ENCODE measurements around the gene PTER. TPM values are rescaled to one million over a fixed set of nuclear protein-coding genes. Genes with fewer than 3 reads are reported as not detected.

PTER gene
- total RNA-seq, 1 experiment from 2014 or later: 25.8 TPM

GRCh38 chr10:16520900-16521299 is 84.1 kb downstream of the PTER start:
- no peak for DNase-seq (ENCODE audit: low read depth, low spot score)
- no peak for TF ChIP-seq YY1 (IDR thresholded peaks at IDR 0.05; ENCODE audit: extremely low read depth, insufficient replicate concordance, low read depth, low read length)
- no peak for TF ChIP-seq EZH2phosphoT487 (IDR thresholded peaks at IDR 0.05; ENCODE audit: borderline replicate concordance)
- TF ChIP-seq ZBTB33 (IDR thresholded peaks at IDR 0.05; ENCODE audit: extremely low read depth, insufficient replicate concordance, low read length): no peak
- TF ChIP-seq SRF (IDR thresholded peaks at IDR 0.05; ENCODE audit: low read depth): no peak
- no peak for ATAC-seq
- intact Hi-C loops (cut with micrococcal nuclease): no loop called here
- Histone ChIP-seq H3K36me3 (ENCODE audit: control insufficient read depth in 1 of 2, insufficient read depth in 2 of 2, low read length in 2 of 2) (no peaks in the 10 kb centered on the region), H3K4me3 (replicated peaks in 1 of 2; ENCODE audit: low read depth in 1 of 2, low read length in 2 of 2) (no peak overlapping the region), H3K9ac (ENCODE audit: low read length) (no peak overlapping the region), H3K4me1 (ENCODE audit: control insufficient read depth in 1 of 2, insufficient read depth in 2 of 2, low read length in 2 of 2) (no peaks in the 10 kb centered on the region), H3K27me3 (ENCODE audit: insufficient read depth, low read length) (no peaks in the 10 kb centered on the region), H3K9me3 (ENCODE audit: control insufficient read depth in 1 of 2, insufficient read depth in 1 of 2, low read depth in 1 of 2, low read length in 2 of 2) (no peaks in the 10 kb centered on the region), H4K20me1 (ENCODE audit: insufficient read depth) (no peaks in the 10 kb centered on the region), H3K9me2 (ENCODE audit: insufficient read depth) (no peaks in the 10 kb centered on the region), H3K79me2 (ENCODE audit: insufficient read depth, low read length) (no peaks in the 10 kb centered on the region), H2AFZ (ENCODE audit: low read depth, low read length, poor library complexity, severe bottlenecking) (no peak overlapping the region), H3K4me2 (ENCODE audit: low read length) (no peak overlapping the region), H3K27ac (ENCODE audit: low read depth, low read length) (no peak overlapping the region)
- BruUV-seq (replicated peaks): no TSS peak
- ChIA-PET POLR2A (no interaction called here), CTCF (no interaction called here), RAD21 (ENCODE audit: low non-redundant PET in 1 of 2, low total read pairs in 2 of 2, uncharacterized antibody in 2 of 2, unreplicated experiment in 2 of 2) (no interaction called here)

GRCh38 chr10:16521311-16522016 is 84.7 kb downstream of the PTER start, which contains the start of gene C1QL3:
Gene C1QL3 (minus strand): TSS chr10:16521879. CDS start chr10:16521065, 814 bp downstream.
- H3K27me3 ChIP-seq (ENCODE audit: insufficient read depth, low read length): no peaks in the 10 kb centered on the region

More at GRCh38 chr10:16521311-16522016, 84.7 kb downstream of the PTER start, which contains the start of gene C1QL3:
- H3K9me3 ChIP-seq (ENCODE audit: control insufficient read depth in 1 of 2, insufficient read depth in 1 of 2, low read depth in 1 of 2, low read length in 2 of 2): no peaks in the 10 kb centered on the region
- no peak within 1 kb of the TSS for H3K4me3 ChIP-seq (replicated peaks in 1 of 2; ENCODE audit: low read depth in 1 of 2, low read length in 2 of 2)
- H3K9me2 ChIP-seq (ENCODE audit: insufficient read depth): no peaks in the 10 kb centered on the region
- H3K9ac ChIP-seq (ENCODE audit: low read length): no peak within 1 kb of the TSS
- intact Hi-C loops (cut with micrococcal nuclease): no loop called here
- POLR2A ChIA-PET: no interaction called here
- RAD21 ChIA-PET (ENCODE audit: low non-redundant PET in 1 of 2, low total read pairs in 2 of 2, uncharacterized antibody in 2 of 2, unreplicated experiment in 2 of 2): no interaction called here
- H2AFZ ChIP-seq (ENCODE audit: low read depth, low read length, poor library complexity, severe bottlenecking): no peak within 1 kb of the TSS
- H3K4me2 ChIP-seq (ENCODE audit: low read length): no peak within 1 kb of the TSS
- DNase-seq (ENCODE audit: low read depth, low spot score) (no peak), ATAC-seq (no peak)
- H3K36me3 ChIP-seq (ENCODE audit: control insufficient read depth in 1 of 2, insufficient read depth in 2 of 2, low read length in 2 of 2): no peaks in the 10 kb centered on the region
- H3K27ac ChIP-seq (ENCODE audit: low read depth, low read length): no peak within 1 kb of the TSS
- no peaks in the 10 kb centered on the region for H3K79me2 ChIP-seq (ENCODE audit: insufficient read depth, low read length)
- no peaks in the 10 kb centered on the region for H4K20me1 ChIP-seq (ENCODE audit: insufficient read depth)
- no peaks in the 10 kb centered on the region for H3K4me1 ChIP-seq (ENCODE audit: control insufficient read depth in 1 of 2, insufficient read depth in 2 of 2, low read length in 2 of 2)
- CTCF ChIA-PET: no interaction called here
- BruUV-seq (replicated peaks): no TSS peak
- TF ChIP-seq ELF1 (IDR thresholded peaks at IDR 0.05; ENCODE audit: borderline replicate concordance, low read depth) (no peak), POLR2A (IDR thresholded peaks at IDR 0.05; ENCODE audit: borderline replicate concordance, extremely low read depth, insufficient read depth, insufficient read length) (no peak), CEBPB (IDR thresholded peaks at IDR 0.05; ENCODE audit: low read depth) (no peak), MAX (IDR thresholded peaks at IDR 0.05) (no peak), EZH2 (IDR thresholded peaks at IDR 0.05) (no peak), SIN3A (IDR thresholded peaks at IDR 0.05; ENCODE audit: low read depth) (no peak), EGR1 (IDR thresholded peaks at IDR 0.05; ENCODE audit: low read depth) (no peak), SRF (IDR thresholded peaks at IDR 0.05; ENCODE audit: low read depth) (no peak), JUND (IDR thresholded peaks at IDR 0.05) (no peak), FOSL1 (IDR thresholded peaks at IDR 0.05; ENCODE audit: low read depth) (no peak), POLR2AphosphoS5 (IDR thresholded peaks at IDR 0.05; ENCODE audit: low read depth, low read length) (no peak), RAD21 (IDR thresholded peaks at IDR 0.05; ENCODE audit: low read depth) (no peak), TCF7L2 (IDR thresholded peaks at IDR 0.05; ENCODE audit: borderline replicate concordance, extremely low read depth, insufficient read depth, insufficient read length) (no peak)

All from HCT116 (cell line).